Activated CD4-positive, alpha-beta T cell treated with anti-CD3 and anti-CD28 coated beads, Interleukin-2, amount 50 U/mL, for 24 hours (primary cell): ENCODE data around the gene CLCN5.
"Not testable (repeated sequence)": the region's sequence is repeated elsewhere in the genome, so short reads cannot be mapped to it uniquely, and the experiment has no call there.

Experiments used
- DNase-seq, 2 donors: peaks; one replicate each; pipeline ENCODE4 v3.0.0-alpha.2; 2020; ENCODE audit warnings: low read depth in 1 of 2, low spot score in 1 of 2

CLCN5 gene

DNA sequence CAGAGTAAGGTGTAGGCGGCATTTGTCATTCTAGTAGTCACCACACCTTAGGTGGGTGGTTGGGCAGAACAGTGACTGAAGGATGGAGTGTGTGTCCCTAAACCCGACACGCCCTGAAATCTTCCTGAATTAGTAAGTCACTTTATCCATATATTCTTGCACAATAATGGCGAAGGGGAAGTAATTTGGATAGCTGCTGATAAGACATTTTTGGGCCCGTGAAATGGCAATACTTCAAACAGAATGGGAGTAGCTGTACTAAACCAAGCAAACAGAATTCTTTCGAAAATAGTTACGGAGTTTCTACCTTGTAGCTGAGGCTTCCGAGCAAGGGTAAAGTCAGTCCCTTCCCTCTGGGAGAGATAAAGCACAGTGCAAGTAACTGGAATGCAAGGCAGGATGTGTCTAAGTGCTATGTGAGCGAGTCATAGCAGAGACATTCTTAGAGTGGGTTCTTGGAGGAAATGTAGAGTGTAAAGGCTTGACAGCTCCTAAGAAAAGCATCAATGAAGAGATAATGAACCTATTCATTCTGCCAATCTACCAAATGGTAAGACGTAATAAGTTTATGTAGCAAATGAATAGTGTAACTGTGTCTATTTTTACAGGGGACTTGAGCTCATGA is 72.8 kb downstream of the CLCN5 start:
- DNase-seq, result no peak

DNA sequence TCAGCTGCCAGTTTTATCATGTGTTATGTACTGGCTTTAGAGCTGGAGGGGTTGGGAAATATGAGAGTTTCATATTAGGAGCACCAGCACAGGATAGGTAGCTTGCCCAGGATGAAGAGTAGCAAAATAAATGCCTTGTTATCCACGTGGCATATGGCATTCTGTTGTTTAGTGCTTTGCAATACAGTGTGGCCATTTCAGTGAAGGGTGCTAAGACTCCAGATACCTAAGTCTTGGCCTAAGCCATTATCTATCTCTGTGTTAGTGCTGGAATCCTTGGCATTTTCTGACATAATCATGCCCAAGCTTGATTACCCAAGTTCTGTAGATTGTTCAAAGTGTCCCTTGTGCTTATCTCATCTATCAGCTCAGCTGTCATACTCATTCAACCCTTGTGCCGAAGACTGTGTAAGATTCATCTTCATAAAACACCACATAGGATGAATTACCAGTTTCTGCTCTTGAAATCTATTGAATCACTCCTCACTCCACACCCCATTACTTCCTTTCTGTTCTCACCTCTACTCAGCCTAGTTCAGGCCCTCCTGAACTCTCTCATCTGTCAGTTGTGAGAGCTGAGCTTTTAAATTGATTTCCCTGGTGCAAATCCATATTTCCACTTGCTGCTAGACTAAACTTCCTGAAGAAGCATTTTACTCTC is 73.5 kb downstream of the CLCN5 start:
- no peak for DNase-seq

DNA sequence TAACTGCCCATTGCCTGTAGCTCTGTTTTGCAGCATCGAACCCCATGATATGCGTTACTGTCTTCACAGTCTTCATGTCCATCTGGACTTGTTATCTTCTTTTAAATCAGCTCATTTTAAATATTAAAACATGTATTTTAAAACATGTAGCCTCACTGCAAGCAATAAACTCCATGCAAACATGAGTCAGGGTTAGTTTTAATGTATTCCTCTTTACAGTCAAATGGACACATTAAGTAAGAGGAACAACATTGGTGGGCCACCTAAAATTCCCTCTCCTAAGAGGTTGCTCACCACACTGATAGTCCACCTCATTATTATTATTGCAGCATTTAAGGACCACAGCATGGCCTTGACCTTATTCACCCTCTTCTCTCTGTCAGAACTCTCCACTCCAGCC is 74.1 kb downstream of the CLCN5 start:
- no peak for DNase-seq

DNA sequence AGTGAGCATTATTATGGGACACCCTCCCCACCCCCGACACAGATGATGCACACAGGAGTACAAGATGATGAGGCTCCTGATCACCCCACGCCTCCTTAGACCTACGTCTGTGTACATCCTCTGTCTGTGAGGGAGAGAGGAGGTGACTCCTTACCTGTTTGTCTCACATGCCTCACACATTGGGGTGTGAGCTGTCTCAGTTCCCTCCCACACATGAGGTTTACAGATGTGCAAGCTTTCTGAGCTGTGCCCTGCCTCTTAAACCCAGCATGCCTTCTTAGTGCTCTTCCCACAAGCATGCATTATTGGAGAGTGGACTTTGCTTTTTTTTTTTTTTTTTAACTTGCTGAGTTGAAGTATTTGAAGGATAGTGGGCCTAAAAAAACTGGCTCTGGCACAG is 76.7 kb downstream of the CLCN5 start:
- no peak for DNase-seq

DNA sequence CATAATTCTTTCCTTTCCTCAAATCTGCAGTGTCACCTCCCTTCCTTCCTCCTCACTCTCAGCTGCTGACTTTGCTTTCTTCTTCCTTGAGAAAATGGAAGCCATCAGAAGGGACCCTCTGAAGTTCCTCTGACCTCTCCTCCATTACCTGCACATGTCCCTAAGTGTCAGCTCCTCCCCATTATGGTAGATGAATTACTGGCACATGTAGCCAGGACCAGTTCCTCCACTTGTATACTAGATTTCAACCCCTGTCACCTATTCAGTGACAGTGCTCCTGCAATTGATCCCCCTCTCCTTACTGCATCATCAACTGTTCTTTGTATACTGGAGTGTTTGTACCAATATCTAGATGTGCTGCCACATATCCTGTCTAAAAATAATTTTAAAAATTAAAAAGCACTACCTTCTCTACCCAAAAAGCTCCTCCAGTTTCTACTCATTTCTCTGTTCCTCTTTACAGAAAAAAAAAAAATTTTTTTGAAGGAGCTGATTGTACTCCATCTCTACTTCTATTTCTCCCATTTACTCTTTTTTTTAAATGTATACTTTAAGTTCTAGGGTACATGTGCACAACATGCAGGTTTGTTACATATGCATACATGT is 78.6 kb downstream of the CLCN5 start:
- DNase-seq, result no peak

DNA sequence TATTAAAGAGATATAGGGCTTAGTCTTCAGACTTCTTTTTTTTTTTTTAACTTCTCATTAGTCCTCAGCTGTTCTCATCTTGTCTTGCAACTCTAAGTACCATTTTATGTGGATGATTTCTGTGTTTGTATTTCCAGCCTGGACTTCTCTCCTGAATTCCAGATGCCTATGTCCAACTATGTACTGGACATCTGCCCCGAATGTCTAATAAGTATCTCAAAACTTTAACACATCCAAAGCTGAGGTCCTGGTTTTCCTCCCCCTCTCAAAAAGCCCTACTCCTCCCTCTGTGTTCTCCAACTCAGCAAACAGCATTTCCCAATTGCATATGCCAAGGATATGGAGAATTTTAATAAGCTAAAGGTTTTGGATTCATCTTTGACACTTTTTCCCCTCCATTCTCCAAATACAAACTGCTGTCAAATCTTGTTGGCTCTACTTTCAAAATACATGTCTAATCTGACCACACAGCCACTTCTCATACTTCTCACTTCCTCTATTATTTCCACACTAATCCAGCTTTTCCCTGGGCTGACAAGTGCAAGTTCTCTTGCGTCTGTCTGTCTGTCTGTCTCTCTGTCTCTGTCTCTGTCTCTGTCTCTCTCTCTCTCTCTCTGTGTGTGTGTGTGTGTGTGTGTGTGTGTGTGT is 79.8 kb downstream of the CLCN5 start:
- DNase-seq, result no peak

DNA sequence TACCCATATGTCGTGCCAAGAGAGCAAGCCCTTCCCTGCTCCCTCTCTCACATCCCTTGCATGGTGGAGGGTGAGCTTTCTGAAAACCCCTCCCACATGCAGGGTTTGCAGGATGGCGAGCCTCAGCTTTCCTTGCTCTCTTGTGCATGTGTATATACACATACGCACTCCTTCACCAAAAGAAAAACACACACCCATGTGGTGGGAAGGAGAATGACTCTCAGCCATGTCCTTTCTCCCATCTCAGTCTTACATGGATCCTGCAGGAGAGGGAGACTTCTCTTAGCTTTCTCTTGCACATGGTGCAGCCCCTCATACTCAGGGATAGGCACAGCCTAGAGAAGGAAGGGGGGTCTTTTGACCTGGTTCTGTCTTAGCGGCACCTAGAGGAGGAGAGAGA is 81.1 kb downstream of the CLCN5 start:
- DNase-seq, result no peak

DNA sequence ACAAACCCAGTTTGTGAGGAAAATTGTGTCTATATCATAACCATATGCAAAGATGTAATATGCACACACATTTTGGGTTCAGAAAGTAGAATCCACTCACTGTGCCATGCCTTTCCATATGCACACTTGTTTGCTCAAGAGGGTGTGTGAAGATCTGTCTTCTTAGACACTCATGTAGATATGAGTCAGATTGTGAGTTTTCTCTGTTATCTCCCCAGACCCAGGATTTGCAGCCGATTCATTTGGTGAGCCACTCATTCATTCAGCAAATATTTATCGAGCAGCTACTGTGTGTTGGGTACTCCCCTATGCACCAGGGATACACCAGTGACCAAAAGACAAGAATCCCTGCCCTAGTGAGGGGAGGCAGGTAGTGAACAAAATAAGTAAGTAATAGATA is 81.5 kb downstream of the CLCN5 start:
- DNase-seq, result no peak

DNA sequence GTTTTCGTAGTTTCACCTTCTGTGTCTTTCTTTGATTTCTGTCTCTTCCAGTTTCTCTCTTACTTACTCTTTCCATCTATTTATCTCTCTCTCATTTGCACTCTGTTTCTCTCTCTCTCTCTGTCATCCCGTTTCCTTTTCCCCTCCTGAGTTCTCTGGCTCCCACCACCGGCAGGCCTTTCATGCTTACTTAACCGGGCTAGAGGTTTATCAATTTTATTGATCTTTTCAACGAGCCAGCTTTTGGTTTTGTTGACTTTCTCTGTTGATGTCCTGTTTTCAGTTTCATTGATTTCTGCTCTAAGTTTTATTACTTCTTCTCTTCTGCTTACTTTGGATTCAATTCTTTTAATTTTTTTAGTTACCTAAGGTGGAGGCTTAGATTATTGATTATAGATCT is 103.2 kb downstream of the CLCN5 start:
- DNase-seq, result not testable (repeated sequence)

DNA sequence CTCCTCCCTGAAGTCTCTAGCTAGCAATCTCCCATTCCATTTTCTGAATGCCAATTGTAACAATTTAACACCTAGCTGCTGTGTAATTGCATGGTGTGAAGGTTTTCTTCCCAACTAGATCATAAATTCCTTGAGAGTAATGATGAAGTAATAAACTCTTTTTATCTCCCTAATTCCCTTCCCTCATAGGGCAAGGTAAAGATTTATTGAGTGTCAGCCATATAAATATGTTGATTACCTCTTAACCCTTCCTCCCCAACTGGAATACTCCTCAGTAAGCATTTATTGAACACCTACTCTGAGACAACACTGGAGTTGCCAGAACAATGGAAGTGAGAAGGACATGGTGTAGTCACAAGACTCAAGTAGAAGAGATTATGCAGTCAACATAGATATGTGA is 112.7 kb downstream of the CLCN5 start:
- no peak for DNase-seq

DNA sequence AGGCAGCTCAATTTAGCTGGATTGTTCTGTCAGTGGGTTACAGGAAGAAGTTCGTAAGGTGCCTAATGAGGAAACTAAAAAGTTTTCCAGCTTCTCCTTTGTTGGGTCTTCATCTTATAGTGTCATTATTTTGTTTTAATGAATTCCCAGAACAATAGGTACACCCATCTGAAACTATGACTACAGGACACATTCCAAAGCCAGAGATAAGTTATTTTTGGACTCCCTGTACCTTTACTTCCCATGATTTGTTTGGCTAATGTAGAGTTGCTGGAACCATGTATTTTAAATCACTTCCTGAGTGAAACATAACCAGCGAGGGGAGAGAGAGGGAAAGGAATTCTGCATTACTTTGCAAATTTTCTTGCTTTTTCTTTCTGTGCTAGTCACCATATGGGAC is 114.0 kb downstream of the CLCN5 start:
- DNase-seq, result no peak

DNA sequence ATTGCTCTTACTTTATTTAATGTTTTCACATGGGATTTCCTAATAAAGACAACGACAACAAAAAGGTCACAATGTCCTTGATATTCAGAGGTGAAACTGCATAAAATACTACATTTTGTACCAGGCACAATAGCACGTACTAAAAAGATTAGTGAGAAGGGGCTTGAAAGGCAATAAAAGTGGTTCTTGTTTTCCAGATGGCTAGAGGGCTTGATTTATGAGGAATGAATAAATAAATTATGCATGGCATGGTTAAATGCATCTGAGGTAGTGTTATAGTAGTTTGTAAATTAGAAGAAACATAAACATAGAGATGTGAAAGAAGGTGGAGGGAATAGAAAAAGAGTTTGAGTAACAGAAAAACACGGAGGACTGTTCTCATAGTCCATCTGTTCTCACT is 123.4 kb downstream of the CLCN5 start:
- DNase-seq, result no peak

DNA sequence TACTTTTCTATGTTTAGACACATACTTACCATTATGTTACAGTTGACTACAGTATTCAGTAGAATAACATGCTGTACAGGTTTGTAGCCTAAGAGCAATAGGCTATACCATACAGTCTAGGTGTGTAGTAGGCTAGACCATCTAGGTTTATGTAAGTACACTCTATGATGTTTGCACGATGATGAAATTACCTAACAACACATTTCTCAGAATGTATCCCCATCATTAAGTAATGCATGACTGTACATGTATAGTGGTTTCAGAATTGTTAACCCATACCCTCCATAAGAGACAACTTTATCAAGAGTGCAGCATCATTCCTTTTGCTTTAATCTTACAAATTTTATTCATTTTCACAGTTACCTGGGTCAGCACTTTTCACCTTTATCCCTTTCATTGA is 126.8 kb downstream of the CLCN5 start:
- no peak for DNase-seq

DNA sequence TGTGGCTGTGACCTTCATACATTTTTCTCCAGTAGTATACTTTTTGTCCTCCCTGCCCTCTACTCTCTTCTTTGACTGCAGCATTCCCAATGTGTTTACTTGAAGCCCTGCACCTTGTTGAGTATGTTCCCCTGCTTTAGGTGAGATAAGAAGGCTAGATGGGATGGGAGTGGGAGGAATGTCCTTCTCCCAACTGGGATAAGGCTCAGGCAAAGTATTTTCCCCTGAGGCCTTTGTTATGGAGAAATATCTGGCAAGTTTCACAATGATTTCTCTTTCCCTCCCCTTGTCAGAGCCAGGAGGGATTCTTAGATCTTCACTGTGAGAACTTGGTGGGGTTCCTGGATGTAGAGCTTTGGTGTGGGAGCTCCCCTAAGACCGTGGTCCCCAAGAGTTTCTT is 131.8 kb downstream of the CLCN5 start:
- DNase-seq, result no peak

DNA sequence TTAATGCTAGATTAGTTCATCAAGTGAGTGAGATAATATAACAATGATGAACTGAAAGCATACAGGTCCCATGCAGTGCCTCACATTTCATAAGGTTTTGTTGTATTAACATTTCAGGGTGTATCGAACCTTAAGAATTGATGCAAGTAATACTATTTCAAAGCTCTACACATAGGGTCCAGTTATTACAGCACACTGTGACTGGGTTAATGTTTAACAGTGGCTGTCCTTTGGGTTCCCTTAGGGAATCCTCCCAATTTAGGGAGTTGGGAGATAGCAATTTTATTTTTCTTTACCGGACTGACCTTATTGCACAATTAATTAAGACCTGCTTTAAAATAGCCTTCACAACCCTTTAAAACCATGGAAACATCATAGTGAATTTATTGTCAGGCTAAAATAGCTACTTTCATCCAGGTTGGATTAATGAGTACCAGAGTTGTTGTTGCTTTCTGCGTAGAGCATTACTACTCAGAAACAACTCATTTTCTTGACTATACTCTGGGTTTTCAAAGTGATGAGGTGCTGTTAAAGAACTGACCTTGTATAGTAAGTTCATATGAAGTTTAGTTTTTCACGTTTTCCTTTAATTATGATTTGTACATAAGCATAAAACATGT is 144.0 kb downstream of the CLCN5 start:
- DNase-seq, result no peak

DNA sequence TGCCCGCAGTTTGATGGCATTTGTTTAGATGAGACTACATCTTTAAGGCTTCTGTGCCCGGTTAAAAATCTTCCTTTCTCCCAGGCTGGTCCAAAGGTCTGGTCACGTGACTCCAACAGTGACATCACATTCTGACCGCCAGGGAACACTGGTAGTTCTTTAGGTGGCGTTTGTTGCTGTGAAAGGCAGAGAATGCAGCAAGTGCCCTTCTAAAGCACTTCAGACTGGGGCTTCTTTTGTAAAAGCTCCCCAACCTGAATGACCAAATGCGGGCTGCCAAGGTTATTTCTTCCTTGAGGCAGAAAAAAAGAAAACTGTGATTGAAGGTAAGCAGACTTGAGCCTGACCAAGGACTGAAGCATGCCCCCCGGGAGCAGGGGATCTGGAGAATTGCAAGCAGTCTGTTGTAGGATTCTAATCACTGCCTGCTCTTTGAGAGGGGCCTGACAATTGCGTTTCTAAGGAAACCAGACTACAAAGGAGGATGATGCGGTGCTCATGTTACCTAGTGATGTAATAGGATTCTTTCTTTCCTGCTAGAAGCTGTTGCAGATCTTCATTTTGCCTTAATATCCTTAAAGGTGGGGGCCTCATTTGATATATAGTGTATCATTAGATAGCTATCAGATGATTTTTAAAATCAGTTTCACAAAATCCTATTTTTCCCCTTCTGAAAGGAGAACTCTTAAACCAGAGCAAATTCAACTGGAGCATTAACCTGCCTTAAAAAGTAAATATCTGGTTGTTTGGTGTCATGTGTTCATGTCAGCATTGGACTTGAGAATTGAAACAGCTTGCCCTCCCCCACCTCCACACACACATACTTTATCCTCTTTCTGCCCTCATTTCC is 145.3 kb downstream of the CLCN5 start:
- DNase-seq, result no peak

DNA sequence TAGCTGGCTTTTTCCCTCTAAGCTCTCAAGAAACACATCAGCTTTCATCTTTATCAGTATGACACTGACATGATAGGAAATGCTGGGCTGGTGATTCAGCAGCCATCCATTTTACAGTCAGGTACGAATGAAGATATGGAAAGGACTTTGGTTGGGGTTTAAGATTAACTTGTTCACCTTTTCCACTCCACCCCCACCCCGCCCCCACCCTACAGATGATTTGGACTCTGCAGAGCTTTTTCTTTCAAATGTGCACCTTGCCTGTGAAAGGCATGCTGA is 145.8 kb downstream of the CLCN5 start:
- DNase-seq, result no peak

DNA sequence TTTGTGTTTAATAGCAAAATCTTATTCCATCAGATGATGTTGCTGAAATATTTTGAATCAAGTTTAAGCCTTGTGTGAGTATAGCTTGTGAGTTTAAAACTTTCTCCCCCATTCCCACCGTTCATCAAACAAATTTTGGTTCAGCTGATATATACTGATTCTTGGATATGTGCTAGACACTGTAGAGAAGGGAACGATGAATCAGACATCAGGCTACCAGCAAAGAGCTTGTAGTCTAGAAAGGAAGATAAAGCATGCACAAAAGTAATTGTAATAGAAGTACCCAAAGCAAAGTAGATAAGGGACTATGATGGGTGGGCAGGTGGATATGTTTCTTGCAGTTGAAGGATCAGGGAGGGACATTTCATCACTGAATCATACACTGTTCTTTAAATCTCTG is 146.5 kb downstream of the CLCN5 start:
- DNase-seq, result no peak

DNA sequence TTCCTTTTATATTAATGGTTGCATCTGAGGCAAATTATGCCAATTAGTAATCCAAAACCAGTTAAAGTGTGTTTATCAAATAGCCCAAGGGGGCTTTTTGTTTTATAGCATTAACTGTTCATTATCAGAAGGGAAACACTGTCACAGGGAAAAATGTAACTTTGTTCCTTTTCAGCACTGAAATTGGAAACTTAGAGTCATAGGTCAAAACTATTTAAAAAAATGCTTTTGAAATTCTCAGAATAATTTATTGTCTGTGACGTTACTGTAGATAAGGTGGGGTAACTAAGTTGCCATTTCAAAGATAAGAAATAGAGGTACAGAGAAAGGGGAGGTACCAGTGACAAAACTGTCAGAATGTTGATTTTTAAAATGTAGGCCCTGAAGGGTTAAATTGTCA is 149.1 kb downstream of the CLCN5 start:
- DNase-seq, result no peak

DNA sequence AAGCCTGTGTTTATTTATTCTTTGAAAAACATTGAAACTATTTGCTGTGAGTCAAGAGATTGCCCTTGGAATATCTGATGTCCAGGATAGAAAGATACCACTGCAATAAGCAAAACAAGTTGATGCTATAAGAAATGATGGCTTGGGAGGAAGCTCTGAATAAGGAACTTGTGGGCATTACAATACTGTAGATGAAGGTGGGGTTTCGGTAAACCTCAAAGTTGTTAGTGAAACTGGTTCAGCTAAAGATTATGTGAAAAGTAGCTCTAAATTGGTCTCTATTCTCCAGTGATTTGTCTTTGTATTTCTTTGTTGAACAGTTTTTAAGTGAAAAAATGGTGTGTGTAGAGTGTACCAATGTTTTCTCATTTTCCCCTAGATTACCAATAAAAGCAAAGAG is 149.7 kb downstream of the CLCN5 start:
- no peak for DNase-seq

DNA sequence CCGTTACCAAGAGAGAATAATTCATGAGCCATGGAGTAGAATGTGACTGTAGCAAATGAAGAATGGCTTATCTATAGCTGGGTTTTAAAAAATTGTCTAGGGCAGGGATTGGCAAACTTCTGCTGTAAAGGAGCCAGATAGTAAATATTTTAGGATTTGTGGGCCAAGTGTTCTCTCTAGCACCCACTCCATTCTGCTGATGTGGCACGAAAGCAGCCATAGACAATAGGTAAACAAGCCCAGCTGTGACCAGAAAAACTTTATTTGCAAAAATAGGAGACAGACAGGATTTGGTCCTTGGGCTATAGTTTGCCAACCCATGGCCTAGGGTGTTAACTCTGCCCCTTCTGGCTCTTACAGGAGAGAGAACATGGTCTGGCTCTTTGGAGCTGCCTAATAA is 151.2 kb downstream of the CLCN5 start:
- no peak for DNase-seq
